HG03354 (cell line): ENCODE data around the gene PCSK6.

Source experiments
- ATAC-seq: cut with Tn5 transposase; IDR thresholded peaks from one replicate; pipeline ENCODE4 v1.9.1; 2021; ENCODE audit warnings: mild to moderate bottlenecking; ENCODE audit not compliant: unreplicated experiment, poor library complexity, severe bottlenecking

The PCSK6 gene

DNA sequence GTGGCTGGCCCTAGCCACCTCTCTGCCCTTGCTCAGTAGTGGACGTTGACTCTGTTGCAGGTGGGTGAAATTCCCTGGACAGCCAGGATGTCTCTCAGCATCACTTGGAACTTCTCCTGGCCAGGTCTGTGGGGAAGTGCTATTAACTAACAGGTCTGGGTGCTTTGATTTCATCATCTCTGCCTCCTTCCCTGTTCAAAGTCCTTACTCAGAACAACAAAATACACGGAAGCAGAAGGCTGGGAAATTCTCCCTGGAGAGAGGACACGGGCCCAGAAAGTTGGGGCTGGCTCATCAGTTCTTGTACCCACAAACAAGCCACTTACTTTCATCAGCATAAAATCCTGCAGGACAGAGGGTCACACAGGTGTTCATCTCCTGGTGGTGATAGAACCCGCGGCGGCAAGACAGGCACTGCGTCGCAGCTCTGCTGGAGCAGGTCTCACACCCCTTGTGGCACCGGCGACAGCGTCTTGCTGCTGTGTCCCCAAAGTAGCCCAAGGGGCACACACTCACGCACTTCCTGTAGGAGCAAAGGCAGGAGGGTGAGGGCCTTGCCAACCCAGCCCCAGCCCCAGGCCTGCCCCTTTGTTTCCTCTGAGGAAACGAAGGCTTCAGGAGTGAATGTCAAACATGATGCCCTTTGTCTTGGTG is 164.9 kb downstream of the PCSK6 start:
- no peak for ATAC-seq

DNA sequence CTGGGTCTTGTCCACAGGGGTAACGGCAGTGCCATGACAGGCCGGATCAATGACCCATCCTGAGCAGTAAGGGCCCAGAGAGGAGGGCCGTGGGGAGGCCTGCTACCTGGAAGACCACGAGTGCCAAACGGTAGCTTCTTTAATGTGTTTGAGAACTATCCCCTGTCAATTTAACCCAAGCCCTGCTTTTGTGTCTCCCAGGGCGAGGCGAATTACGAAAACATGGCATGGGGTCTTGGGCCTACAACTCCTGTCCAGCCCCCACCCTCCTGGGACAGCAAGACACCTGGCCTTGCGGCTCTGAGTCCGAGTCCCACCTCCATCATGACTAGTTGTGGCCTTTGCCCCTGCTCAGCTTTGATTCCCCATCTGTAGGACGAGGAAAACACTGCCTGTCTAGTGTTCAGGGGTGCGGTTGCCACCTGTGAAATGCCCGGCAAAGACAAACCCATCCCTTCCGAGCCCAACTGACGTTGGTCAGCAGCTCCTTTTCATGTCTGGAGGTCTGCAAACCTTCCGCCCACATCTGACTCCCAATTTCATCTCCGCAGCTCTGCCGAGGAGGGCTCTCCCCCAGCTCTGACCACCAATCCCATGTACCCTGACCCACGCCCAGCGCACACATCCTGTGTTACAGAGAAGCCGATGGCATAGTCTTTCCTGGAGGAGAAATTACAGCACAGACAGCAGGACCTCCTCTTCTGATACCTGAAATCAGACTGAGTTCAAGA is 165.5 kb downstream of the PCSK6 start:
- ATAC-seq, result no peak

DNA sequence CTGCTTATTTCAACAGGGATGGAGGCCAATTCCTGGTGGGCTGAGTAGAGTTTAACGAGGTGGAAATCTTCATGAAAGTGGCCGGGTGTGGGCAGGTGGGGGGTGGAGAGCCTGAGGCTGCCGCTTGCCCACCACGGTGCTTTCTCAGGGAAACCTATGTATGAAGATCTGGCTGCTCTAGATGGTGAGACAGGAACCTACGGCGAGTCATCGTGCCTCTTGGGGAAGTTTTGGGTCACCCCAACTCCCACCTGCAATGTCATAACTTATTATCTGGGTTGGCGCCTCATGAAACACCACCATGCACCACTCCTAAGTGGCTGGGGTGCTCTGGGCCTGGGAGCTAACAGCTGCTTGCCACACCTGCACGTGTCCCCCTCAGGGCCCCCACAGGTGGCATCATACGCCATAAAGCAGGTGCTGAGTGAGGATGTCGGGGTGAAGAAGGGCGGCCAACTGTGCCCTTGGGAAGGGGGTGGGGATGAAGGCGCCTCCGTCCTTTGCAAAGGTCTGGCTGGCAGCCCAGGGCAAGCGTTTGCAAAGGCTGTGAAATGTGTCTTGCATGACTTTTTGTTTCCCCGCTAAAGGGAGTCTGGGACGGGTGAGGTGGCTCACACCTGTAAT is 166.5 kb downstream of the PCSK6 start:
- ATAC-seq, result no peak

DNA sequence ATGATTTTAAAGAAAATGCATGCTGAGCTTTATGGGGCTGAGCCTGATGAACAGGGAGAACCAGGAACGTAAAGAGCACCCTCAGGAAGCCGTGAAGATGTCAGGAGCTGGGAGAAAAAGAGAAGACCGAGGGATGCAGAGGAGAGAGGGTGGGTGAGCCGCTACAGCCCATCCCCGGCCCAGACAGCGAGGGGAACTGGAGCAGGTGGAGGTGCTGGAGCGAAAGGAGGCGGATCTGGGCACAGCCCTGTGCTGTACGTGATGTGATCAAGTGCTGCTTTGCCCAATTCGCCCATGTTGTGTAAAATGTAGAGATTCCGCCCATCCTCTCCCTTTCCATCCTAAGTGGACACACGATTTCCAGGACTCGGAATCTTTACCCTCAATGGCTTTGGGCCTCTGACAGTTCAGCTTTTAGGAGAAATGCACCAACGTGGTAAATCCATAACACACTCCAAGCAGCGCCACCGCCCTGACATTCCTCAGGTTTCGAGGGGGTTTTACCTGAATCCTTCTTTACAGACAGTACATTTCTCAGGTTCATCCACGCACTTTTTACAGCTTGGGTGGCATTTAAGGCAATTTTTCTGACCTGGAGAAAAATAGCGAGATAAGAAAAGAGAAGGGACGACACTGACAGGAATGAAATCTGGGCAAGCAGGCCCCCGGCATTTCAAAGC is 167.4 kb downstream of the PCSK6 start:
- ATAC-seq, result no peak

DNA sequence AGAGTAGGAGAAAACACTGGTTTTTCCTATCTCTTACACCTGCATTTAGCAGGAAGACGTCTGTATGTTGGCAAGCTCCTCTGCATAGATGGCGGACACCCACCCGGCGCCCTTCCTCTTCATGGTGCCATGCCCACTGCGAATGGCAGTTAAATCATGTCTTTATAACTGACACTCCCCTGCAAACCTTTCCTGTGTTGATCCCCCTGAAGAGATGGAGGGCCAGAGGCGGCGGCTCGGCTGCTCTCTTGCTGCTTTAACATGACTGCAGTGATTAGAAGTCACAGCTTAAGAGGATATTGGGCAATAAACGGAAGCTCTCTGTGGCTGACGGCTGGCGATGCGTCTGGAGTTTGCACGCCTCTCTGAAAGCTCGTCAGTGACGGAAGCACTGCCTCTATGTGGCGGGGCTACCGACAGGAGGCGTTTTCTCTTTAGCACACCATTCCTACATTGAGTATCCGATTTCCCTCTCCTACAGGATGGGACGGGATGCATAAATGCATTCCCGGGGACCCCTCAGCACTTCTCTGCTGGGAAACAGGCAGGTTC is 168.9 kb downstream of the PCSK6 start:
- peak; percentile 92 for ATAC-seq

DNA sequence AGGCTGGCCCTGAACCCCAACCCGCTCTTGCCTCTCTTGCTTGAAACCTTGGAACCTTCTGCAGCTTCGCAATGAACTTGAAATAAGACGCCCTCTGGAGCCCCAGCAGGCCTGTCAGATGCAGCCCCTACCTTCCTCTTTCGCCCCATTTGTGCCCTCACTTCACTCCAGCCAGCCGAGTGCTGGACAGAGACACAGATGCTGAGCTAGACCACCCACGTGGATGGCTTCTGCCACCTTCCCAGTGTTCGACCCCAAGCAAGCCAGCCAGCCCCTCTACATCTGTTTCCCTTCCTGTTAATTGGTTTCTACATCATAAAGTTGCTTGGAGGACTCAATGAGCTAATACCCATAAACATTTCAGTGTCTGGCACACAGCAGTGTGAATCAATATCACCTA is 170.7 kb downstream of the PCSK6 start:
- no peak for ATAC-seq

DNA sequence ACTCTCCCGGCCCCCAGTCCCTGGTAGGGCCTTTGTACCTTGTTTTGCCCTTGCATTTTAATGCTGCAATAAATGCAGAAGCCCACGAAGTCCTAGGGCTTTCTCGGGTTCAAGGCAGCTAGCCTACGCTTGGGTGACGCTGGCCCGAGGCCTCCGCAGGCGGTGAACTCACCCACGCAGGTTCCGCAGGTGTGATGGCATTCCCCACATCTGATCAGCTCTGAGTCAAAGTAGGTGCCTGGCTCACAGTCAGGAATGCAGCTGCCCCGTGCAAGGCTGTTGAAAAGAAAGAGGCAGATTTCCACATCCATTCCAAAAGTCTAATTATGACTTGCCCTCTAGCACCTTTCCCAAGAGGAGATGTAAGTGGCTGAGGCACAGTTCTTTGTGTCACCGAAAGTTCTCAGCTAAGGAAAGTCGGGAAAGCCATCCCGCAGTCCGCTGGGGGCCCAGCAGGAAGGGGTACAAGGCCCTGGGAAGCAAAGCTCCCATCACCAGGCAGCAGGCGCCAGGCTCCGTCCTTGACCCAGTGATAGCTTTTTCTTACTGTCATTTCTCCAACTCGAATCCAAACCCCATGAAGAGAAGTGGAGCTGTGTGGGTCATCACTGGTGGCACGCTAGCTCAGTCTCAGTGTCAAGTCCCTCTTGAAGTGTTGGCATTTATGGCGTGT is 171.2 kb downstream of the PCSK6 start:
- no peak for ATAC-seq

DNA sequence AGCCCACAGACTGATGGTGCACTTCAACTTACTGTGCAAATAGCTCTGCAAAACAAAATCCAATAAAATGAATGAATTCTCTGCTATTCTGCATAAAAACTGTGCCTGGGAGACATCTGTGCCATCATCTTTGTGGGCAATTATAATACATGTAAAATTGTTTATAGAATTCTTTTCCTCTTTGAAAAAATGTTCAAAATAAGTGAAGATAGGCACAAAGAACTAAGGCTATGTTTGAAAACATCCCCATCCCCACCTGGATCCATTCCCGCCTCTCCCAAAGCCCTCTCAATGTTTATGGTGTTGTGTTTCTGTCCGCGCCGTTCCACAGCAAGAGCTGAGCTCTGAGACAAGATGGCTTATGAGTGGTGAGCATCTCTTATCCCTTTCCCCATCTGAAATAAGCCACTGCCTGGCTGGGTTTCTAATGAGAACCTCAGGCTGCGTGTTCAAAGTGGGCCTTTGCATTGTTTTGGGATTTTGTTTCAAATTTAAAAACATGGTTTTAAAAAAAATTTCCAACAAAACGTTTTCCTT is 172.1 kb downstream of the PCSK6 start:
- ATAC-seq, result no peak

DNA sequence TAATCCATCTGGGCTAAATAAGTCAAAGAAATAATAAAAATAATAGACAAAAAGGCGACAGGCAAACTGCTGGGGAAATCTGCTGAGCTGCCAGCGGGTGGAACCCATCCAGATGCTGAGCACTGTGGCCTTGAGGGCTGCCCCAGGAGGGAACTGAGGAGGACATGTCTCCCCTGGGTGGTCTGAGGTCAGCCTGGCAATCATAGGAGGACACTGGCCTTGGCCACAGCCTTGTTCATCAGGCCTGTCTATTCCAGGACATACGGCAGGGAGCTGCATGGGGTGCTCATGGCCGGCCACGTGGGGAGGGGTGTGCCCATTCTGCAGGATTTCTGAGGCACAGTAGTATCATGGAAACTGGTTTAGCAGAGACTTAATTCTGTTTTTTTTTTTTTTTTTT is 173.0 kb downstream of the PCSK6 start:
- ATAC-seq, result no peak

DNA sequence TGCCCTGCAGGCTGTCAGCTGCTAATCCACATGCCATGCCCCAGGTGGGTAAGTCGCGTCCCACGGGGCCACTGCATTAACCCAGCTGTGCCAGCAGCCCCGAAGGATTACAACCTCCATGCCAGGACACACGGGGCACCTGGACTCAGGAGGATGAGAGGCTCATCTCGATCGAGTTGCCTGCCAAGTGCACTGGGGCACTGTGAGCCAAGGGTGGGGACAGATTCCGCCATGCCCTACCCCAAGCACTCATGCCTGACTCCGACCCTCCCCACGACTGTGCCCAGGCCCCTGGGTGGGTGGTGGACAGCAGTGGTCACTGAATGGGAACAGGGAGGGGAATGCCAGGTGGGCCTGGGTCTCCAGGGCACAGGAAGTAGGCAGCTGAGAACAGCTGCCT is 173.8 kb downstream of the PCSK6 start:
- no peak for ATAC-seq

DNA sequence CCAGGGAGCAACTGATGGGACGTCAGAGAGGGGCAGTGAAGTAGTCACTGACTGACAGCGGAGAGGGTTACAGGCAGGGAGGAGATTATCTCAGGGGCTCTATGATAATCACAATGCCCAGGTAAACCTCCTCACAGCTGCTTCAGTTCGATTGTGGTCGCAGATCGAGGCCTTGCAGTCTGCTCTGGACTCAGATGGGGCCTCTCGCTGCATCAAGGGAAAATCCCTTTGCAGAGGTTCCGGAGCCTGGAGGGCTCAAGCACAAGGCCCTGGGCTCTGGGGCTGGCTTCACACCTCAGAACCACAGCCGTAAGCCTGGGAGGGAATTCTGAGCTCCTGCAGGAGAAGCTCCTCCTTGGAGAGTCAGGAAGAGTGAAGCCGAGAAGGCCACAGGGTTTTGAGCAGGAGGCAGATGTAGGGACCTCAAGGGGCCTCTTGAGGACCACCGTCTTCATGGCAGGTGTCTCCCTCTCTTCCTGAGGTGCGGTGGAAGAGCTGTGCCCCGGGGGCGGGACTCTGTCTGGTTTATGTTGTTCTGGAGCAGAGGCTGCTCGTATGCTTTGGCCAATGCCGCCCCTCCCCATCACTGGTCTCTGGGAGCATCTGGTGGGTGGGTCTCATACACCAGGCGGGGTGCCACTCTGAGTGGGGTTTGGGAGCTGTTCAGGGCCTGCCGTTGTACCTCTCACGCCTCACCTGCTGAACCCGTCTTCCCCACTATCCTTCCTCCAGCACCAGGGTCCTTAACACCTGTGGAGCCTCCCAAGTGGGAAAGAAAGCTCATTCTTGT is 175.0 kb downstream of the PCSK6 start:
- no peak for ATAC-seq

DNA sequence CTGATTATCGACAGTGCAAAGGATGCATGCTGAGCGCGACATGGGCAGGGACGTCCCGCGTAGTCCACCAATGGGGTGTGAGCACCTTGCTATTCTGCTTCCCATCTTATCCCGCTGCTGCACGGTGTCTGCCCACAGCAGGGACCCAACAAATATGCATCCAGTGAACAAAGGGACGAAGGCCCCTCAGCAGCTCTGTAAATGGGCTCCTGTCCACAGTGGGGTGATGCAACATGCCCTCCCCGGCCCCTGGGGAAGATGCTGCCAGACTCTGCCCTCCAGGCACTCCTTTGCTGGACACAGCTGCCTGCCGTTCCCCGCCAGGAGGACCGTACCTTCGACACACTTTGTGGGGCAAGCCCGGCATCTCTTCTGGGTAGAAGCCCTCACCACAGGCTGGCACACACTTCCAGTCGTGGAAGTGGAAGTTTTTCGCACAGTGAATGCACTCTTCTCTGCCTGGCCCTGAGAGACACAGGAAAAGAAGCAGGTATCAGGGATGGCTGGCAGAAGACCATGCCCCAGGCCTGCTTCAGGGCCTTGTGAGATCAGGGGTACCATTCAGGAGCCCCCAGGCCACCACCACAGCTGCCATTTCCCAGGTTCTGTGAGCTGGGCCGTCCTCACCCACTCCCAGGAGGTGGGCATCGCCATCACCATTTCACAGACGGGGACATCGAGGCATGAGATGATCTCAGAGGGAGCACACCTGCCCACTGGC is 176.3 kb downstream of the PCSK6 start:
- no peak for ATAC-seq

DNA sequence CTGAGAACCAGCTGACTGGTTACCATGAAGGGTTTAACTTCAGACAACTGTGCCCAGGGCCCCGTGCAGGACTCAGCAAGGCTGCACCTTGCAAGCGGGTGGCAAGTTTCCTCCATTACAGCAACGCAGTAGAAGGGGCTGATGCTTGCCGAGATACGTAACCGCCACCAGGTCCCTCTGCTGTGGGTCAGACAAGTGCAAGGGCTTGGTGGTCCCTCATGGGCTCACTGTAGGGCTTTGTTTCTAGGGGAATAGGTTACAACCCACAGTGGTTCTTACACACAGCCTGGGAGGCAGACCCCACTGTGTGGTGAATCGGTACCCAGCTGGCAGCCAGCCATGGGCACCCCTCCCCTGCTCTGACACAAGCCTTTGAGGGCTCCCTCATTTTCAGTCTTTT is 179.0 kb downstream of the PCSK6 start:
- no peak for ATAC-seq

DNA sequence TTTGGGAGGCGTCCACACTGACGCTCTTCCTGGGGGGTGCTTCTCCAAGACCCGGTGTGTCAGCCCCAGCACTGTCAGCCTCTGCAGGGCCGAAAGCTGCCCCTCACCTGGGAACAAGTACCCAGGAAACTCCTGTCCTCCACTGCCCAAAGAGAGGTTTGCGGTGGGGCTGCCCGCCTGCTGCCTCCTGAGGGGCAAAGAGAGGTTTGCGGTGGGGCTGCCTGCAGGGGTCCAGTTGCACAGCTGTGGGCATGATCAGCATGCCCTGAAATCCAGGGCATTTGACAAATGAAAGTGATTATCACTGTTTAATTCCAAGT is 179.4 kb downstream of the PCSK6 start:
- no peak for ATAC-seq

DNA sequence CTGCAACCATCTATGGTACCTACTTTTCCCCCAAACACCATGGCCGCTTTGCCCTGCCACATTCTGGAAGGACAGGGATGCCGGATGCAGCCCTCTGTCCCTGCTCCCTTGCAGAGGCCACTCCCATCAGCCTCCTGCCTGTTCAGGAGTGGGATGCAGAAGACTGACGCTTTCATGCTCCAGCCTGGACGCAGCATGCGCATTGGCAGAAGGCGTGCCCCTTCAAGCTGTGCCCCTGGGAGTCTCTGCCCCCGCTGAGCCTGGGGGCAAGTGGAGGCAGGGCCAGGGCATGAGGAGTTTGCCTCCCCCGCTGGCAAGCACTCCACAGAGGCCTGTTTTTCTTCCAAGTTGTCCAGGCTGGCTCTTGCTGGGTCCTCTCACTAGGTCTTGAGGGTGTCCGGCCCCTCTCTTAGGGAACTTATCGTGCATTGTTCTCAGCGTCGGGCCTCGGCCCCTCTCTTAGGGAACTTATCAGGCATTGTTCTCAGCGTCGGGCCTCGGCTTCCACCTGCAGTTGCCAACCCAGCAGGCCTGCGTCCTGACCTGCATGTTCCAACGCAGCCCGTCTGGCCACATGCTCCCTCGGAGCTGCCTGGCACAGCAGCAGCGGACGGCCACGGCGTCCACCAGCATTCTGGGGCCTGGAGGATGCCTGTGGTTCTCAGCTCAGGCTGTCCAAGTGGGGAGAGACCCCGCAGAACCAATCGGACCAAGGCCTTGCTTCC is 179.9 kb downstream of the PCSK6 start:
- no peak for ATAC-seq

DNA sequence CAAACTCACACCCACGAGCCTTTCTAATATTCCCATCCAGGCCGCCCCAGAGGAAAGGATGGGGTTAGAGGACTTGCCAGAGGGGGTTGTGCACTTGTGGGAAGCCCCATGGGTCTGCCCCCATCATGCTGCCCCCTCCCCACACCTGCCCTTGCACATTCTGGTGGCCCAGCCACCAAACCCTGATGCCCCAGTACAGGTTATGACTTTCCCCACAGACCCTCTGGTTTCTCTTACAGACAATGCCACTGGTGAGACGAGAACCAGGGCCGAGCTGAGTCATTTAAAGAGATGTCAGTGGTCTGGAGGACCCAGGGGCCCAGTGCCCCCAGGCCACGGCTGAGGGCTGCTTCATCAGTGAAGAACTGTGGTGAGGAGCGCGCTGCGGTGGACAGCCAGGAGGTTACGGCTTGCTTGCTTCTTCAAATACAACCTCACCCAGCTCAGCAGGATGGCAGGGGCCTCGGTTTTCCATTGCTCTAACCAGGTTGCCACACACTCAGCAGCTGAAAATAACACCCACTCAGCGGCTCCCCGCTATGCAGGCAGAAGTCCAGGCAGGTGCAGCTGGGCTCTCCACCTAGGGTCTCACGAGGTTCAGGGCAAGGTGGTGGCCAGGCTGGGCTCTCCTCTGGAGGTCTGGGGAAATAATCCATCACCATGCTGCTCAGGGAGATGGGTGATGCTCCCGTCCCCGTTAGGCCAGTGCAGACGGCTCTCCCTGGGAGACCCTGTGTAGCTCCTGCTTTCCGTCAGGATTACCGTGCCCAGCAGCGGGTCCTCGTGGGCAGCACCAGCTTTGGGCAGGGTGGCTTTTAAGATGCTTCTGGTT is 180.7 kb downstream of the PCSK6 start:
- ATAC-seq, result no peak
